Measurements from ENCODE around the gene KRT79.
A peak's percentile ranks its signal among the peaks of the same experiment; 100 is the strongest.
"Not testable (repeated sequence)": the region's sequence is repeated elsewhere in the genome, so short reads cannot be mapped to it uniquely, and the experiment has no call there.

KRT79 gene

DNA sequence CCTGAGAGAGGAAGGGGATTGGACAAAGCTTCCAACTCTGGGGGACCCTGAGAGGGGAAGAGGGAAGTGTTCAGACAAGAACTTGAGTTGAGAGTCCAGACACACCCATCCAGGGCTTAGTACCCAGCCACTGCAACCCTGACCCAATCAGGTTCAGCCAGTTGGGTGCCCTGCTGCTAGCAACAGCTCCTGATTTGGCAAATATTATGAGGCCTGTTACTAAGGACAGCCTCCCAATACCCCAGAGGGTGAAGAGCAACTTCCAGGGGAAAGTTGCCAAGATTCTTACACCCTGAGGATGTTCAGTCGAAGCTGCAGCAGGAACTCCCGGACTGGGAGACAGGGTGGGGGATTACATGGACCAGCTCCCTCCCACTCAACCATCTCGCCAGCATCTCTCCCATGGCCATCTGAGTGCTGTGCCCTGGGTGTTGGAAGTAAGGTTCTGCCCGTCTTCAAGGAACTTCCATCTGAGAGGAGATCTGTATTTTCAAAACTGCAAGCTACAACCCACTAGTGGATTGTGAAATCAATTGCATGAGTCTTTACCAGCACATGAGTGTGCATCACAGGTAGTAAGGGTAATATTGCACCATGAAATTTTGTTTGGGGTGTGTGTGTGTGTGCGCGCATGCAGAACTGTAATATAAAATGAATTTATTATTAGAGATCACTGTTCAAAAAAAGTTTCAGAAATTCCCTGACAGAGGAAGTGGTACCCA is 26.2 kb upstream of the KRT79 start:
- DNase-seq (ENCODE audit: low read depth) = peak; percentile 46

DNA sequence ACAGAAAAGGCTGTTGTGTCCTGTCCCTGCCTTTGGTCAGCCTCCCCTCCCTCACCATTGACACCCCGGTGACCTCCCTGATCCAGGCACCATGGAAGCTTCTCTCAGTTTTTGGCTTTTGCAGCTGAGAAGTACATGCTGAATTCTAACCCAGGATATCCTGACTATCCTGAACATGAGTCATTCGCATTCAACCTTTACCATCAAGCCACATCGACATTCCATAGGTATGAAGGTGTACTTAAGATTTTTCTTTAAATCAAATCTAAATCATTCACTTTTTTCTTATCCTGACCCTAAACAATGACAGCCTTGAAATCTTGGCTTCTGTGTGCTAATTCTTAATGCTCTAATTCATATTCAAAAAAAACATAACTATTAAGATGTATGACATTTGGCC is 23.4 kb upstream of the KRT79 start:
- no peak for DNase-seq (ENCODE audit: low read depth)

DNA sequence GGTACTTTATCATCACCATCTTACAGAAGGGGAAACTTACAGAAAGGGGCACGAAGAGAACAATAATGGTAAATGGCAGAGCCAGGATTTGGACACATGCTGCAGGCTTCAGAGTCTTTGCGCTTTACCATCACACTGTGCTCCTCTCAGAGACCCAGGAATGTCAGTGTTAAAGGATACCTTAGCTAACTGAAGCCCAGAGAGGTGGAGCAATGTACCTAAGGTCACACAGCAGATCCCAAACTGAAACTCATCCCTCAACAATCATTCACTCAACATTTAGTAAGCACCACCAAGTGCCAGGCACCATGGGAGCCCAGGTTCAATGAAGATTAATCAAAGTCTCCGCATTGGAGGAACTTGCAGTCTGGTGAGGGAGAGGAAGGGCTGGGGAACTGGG is 22.7 kb upstream of the KRT79 start:
- no peak for DNase-seq (ENCODE audit: low read depth)

DNA sequence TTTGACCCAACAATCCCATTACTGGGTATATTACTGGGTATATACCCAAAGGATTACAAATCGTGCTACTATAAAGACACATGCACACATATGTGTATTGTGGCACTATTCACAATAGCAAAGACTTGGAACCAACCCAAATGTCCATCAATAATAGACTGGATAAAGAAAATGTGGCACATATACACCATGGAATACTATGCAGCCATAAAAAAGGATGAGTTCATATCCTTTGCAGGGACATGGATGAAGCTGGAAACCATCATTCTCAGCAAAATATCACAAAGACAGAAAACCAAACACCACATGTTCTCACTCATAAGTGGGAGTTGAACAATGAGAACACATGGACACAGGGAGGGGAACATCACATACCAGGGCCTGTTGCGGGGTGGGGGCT is 22.0 kb upstream of the KRT79 start:
- DNase-seq (ENCODE audit: low read depth) = not testable (repeated sequence)

DNA sequence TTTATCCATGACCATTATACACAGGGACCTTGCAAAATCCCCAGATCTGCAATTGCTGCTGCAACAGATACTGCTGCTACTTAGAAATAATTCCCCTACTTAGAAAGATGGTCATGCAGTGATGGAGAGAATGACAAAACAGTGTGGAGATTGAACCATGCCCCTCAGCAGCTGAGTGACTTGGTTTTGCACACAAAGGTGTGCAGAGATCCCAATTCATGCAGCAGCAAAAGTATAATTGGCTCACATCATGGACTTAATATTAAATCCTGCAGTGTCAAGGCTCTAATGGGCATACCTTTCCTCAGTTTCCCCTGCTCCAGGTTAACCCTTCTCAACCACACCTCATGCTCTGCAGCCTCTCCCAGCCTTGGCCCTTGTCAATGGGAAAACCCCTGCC is 17.7 kb upstream of the KRT79 start:
- DNase-seq (ENCODE audit: low read depth) = no peak

DNA sequence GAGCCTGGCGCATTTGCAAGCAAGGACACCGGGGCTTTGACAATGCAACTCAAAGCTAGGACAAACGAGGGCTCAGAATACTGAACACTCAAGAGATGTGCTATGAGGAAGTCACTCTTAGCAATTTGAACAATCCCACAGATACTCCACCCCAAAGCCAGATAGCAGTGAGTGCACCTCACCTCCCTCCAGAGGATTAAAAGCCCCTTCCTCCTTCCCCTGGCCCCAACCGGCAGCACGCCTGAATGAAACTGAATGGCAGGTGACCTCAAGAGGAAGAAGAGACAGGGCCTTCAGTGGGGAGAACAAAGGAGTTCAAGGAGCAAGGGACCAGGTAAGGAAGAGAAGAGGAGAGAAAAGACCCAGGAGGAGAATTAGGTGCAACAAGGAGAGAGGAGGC is 16.6 kb upstream of the KRT79 start:
- DNase-seq (ENCODE audit: low read depth) = no peak

DNA sequence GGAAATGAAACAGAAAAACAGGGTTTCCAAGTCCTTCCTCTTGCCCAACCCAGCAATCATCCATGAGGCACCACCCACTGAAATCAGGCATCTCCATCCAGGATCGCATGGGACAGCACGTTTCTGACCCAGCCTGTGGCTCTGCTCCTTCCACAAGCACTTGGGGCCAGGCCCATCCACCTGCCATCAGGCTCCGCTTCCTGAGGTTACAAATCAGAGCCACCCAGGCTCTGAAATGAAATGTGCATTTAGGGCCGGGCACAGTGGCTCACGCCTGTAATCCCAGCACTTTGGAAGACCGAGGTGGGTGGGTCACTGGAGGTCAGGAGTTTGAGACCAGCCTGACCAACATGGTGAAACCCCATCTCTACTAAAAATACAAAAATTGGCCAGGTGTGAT is 15.4 kb upstream of the KRT79 start:
- no peak for DNase-seq (ENCODE audit: low read depth)

DNA sequence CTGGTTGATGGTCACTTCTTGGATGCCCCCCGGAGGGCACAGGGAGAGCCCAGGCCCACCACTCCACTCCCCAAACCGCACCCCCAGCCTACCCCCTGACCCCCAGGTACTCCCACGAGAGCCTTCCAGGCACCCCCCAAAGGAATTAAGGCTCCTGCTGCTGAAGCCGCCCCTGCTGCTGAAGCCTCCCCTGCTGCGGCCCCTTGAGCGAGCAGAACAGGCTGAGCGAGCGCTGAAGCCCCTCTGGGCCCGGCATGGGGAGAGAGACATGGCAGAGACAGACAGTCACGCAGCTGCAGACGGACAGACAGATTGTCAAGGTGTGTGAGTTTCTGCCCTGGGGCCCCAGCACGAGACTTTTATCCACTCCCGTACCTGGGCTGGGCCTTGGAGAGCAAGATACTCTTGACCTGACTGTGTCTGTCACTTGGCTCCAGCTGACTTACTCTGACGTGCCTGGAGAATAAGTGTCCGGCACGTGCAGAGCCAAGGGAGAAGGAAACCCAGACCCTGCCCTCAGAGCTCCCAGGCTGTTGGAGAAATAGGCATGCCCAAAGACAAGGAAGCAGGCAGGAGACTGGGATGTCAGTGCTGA is 14.6 kb upstream of the KRT79 start, which contains the start of gene KRT78:
Gene KRT78, minus strand, starts transcription at position 334 of the 595 bp plus-strand sequence. Its CDS starts 64 bp downstream, at position 270.
- DNase-seq (ENCODE audit: low read depth) = no peak

DNA sequence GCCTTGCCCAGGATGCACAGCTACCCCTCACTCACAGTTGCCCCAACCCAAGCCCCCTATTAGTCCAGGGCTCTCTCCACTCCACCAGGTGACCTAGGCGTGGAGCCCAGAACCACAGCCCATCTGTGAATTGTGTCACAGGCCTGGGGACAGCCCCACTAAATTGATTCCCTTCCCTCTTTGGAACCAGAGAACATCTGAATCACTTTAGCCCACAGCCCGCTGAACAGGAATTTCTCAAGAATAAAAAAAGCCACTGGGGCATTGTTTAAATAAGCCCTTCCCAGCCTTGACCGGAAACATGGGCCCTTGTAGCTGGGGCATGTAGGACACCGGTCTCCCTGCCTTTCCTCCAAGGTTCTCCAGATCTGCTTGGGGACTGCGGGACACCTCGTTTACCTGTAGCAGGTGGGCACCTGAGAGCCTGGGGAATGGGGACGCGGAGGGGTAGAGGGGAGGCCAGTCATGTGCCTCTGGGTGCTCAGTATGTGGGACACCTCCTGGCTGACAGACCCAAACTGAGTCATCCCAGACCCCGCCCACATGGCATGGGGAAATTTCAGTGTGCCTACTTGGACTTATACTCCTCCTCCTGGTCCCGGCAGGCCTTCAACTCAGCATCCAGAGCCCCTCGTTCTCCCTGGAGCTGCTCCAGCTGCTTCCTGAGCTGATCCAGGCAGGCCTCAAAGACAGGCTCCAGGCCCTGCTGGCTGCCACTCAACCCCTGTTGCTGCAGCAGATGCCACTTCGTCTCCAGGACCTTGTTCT is 13.4 kb upstream of the KRT79 start:
- peak; percentile 25 for DNase-seq (ENCODE audit: low read depth)

DNA sequence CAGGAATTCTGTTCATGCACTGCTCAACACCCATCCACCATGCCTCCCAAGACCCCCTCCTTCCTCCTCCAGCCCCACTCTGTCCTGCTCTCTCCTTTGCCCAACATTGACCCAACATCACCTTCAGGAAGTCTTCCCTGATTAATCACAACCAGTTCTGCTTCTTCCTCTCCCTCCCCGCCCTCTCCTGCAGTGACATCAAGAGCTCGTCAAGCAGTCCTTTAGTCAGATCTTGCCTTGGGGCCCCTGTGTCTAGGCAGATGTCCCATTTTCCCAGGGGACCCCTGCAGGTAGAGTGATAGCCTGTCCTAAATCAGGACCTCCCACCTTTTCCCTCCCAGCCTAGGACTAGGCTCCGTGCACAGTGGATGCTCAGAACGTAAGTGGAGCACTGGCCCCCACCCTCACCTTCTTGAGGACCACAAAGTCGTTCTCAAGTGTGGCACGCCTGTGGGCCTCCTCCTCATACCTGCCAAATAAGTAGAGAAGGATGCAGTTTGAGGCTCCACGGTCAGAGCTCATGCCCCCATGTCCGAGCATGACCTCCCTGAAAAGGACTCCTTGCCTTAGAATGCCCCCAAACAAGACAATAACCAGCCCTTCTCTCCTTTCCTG is 12.4 kb upstream of the KRT79 start:
- no peak for DNase-seq (ENCODE audit: low read depth)

DNA sequence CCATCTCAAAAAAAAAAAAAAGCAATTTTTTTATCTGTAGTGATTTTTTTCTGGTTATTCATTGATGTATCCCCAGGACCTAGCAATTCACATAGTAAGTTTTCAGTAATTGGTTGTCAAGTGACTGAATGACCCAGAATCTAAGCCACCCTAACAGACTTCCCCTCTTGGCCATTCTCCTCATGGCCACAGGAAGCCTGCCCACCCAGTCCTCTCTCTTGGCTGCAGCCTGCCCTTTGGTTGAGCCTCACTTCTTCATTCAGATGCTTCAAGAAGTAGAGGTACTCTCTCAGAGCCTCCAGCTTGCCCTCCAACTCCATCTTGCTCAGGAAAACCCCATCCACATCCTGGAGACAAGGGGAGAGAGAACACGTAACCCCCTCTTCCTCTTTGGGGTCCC is 11.8 kb upstream of the KRT79 start:
- no peak for DNase-seq (ENCODE audit: low read depth)

DNA sequence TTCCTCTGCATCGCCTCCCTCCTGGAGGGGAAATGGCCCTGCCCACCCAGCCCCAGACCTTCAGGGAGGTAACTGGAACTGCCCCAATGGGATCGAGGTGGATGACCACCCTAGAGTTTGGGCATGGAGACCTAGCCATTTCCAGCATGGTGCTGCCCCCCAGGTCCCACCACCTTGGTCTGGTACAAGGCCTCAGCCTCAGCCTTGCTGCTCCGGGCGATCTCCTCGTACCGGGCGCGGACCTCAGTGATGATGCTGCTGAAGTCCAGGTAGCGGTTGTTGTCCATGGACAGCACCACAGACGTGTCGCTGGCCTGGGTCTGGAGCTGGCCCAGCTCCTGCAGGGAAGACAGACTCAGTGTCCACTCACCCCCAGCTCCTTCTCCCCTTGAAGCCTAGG is 10.3 kb upstream of the KRT79 start:
- no peak for DNase-seq (ENCODE audit: low read depth)

DNA sequence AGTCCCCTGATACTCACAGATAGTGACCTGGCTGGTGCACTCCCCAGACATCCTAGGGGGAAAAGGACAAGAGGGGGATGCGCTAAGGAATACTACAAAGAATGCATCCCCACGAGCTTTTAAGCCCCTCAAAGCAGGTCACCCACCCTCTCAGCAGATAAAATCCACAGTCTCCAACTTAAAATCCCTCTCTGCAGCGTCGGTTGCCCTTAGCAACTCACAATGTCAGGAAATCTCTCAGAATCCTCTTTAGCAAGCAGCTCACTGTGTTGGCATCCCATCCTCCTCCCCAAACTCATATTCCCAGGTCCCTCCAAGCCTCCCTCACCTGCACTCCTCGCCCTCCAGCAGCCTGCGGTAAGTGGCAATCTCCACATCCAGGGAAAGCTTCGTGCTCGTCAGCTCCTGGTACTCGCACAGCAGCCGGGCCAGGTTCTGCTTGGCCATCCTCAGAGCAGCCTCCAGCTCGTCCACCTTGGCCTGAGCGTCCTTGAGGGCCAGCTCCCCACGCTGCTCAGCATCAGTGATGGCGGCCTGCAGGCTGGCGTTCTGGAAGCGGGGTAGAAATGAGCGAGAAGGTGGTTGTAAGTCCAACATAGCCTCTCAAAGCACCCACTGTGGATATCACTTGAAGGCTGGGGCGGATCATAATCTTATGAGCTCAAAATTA is 5.5 kb upstream of the KRT79 start:
- DNase-seq (ENCODE audit: low read depth) = no peak

DNA sequence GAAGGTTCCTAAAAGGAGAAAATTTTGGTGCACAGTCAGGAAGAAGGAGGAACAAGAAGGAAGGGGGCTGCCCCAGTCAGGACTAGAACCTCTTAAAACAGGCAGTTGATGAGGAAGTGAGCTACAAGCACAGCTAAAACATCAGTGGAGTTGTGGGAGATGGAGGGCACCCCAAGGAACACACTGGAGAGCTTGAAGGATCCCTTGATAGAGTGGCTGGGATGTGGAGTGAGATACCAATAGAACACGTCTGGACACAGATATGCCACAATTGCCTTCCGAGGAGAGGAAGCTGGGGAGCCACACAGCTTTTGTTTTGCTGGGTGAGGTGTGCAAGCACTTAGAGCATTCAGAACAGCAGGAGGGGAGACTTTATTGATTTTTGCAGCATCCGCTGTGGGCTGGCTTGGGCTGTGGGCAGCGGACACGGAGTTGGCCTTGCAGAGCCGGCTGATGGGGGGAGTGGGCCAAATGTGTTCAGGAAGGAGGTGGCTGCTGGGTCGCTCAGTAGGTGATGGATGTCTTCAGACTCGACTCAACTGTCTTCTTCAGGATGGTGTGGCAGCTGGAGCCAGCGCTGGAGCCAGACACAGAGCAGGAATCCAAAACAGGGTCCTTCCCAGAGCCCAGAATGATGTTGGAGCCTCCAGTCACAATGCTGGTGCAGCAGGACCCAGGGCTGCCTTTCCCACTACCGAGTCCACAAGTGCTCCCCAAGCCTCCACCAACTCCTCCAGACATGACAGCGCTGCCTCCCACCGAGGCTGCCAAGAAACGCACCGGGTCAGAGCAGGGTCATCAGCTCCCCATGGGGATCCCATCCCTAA is 4.7 kb upstream of the KRT79 start:
- DNase-seq (ENCODE audit: low read depth) = no peak

DNA sequence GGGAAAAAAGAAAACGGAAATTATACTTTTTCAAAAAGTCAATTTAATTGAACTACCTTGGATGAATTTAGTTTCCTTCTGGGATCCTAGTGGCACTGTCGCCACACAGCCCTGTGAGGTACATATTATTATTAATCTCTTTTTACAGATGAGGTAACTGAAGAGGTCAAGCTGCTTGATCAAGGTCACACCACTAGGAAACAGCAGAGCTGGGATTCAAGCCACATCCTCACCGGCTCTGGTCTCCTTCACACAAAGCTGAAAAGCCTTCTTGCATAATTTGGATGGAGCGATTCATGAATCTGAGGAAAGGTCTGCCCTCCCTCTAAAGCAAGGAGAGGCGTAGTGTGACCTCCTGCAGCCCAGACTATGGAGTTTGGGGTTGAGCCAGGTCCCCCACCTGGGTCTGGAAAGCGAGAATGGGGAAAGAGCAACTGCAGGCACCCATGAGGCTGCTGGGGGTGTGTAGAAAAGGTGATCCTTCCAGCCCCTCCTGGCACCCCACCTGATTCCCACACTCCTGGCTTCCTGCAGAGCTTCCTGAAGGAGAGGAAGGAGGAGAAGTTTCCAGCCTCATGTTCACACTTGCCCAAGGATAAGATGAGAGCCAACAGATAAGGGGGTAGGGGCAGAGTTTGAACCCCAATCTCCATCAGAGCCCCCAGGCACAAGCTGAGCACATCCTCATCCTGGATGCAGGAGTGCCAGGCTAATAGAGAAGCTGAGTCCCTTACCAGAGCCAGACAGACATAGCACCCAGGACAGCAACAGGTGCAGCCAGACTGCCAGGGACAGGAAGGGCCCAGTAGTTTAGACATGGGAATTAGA is 3.9 kb upstream of the KRT79 start:
- peak; percentile 47 for DNase-seq (ENCODE audit: low read depth)

DNA sequence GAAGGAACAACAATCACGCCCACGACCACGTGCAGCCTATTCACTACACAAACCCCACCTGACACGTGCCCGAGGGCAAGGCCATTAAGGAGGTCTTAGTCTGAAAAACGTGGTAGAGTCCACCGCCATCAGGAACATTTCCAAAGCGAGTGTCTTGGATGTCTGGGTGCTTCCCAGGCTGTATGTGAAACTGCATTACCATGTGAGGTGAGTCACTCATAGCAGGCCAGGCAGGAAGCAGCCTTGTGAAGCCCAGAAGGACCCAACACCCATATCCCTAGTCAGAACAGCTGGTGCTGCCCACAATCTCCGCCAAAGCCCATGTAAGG is 3.3 kb upstream of the KRT79 start:
- peak; percentile 92 for DNase-seq (ENCODE audit: low read depth)

DNA sequence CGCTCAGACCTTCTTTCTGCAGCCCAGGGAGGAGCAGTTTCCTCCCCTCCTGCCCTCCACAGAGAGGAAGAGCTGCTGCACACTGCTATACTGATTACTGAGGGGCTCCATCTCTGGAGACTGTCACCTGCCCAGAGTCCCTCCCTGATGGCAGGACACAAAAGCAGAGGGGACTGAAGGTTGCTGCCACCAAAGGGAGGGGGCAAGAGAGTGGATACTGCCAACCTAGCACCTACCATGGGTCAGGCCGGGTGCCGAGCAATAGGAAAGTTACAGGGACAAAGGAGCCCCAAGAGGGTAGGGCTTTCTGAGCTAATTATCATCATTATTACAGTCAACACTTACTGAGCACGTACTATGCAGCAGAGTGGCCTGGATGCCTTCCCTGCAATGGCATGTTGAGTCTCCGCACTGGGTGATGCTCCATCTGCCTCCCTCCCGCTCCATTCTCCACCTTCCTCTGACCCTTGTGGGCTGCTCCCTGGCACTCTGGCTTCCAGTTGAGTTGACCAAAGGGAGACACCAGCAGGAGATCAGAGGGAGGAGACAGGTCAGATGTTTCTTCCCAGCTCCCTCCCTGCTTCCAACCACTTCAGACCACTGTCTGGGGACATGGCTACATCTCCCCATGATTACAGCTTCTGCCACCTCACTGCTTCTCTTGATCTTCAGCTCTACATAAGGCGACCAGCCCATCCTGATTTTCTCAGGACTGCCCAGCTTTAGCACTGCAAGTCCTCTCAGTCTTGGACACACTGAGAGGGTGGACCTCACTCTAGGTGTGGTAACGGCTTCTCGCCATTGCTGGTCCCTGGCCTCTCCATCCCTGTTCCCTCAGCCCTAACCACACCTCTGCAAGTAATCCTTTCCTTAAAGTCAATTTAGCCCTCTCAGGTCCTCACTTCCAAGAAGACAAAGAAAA is 2.6 kb upstream of the KRT79 start:
- peak; percentile 12 for DNase-seq (ENCODE audit: low read depth)

DNA sequence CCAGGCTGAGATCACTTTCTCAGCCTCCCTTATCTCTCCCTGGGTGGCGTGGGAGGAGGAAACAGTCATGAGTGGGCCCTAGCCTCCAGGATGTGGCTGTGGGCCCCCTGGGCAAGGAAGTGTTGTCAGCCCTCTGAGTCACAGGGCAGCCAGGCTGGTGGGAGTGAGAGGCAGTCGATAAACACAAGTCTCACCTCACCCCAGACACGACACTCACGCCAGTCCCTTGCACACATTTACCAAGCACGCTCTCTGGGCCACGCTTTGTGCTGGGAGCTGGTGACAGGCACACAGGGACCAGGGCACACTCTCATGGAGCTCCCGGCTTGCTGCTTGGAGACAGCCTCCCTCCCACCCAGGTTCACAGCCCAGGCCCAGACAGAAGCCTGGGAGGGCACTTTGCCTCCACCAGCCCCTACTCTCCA is 1.9 kb upstream of the KRT79 start:
- DNase-seq (ENCODE audit: low read depth) = peak; percentile 89

DNA sequence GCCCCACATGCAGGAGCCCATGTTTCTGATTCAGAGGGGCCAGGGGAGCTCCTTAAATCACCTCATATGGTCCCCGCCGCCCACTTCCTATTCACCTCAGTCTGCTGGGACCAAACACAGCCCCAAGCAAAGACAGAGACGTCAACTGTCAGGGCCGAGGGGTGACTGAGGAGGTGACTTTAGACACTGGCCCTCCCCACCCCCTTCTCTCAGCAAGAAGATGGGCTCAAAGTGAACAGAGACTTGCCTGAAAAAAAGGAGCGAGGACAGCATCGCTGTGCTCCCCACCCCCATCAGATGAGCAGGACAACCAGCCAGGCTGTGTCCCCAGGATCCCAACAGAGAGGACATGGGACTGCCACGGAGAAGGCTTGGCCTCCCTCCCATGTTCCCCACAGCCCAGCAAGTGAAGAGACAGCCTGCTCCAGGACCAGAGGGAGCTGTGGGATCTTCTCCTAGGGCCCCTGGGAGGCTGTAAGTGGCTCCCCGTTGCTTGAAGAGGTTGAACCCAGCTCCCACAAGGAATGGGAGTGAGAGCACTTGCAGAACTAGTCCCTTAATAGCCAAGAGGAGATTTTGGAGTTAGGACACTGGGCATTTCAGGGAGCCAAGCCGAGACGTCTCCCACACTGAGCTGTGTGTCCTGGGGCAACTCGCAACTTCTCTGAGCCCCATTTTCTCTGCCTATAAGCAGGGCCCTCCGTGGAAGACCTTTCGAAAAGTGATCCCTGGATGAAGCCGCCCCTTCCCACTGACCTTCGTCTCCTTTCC is 1.3 kb upstream of the KRT79 start:
- DNase-seq (ENCODE audit: low read depth) = no peak
